Body of pancreas (tissue), 4 donors: ENCODE measurements around the gene A3GALT2.
"Not testable (repeated sequence)": the region's sequence is repeated elsewhere in the genome, so short reads cannot be mapped to it uniquely, and the experiment has no call there.

Source experiments
- POLR2A ChIP-seq, 3 donors: fragments of 450-650 bp; IDR thresholded peaks; one replicate each; pipeline ENCODE4 v1.6.1; 2016; ENCODE audit warnings: antibody characterized with exemption in 3 of 3, mild to moderate bottlenecking in 2 of 3
- TF ChIP-seq, protein P1 (sequence below), 7 experiments: fragments of 450-650 bp in 4 of 7; fragments of 200-600 bp in 3 of 7; sonication (generic) in 3 of 7; IDR thresholded peaks; one replicate each; pipeline ENCODE4 v1.5.1; 2016 to 2019; ENCODE audit warnings: antibody characterized with exemption in 7 of 7

DNA sequence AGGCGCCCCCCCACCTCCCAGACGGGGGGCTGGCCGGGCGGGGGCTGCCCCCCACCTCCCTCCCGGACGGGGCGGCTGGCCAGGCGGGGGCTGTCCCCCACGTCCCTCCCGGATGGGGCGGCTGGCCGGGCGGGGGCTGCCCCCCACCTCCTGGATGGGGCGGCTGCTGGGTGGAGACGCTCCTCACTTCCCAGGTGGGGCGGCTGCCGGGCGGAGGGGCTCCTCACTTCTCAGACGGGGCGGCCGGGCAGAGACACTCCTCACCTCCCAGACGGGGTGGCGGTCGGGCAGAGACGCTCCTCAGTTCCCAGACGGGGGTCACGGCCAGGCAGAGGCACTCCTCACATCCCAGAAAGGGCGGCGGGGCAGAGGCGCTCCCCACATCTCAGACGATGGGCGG lies 11.5 kb downstream of the A3GALT2 start:
- TF ChIP-seq, protein P1, sequence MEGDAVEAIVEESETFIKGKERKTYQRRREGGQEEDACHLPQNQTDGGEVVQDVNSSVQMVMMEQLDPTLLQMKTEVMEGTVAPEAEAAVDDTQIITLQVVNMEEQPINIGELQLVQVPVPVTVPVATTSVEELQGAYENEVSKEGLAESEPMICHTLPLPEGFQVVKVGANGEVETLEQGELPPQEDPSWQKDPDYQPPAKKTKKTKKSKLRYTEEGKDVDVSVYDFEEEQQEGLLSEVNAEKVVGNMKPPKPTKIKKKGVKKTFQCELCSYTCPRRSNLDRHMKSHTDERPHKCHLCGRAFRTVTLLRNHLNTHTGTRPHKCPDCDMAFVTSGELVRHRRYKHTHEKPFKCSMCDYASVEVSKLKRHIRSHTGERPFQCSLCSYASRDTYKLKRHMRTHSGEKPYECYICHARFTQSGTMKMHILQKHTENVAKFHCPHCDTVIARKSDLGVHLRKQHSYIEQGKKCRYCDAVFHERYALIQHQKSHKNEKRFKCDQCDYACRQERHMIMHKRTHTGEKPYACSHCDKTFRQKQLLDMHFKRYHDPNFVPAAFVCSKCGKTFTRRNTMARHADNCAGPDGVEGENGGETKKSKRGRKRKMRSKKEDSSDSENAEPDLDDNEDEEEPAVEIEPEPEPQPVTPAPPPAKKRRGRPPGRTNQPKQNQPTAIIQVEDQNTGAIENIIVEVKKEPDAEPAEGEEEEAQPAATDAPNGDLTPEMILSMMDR (IDR thresholded peaks at IDR 0.05): not testable (repeated sequence)
- not testable (repeated sequence) for TF ChIP-seq POLR2A (IDR thresholded peaks at IDR 0.05)
